NCI-H128 (cell line): ENCODE results near the gene URI1.
A peak's percentile ranks its signal among the peaks of the same experiment; 100 is the strongest.
"Not testable (repeated sequence)": the region's sequence is repeated elsewhere in the genome, so short reads cannot be mapped to it uniquely, and the experiment has no call there.

ENCODE experiments used
- DNase-seq: peaks from one replicate; lab custom pipeline; 2025; ENCODE audit not compliant: unreplicated experiment; lab: John Stamatoyannopoulos, UW

Gene URI1, protein sequence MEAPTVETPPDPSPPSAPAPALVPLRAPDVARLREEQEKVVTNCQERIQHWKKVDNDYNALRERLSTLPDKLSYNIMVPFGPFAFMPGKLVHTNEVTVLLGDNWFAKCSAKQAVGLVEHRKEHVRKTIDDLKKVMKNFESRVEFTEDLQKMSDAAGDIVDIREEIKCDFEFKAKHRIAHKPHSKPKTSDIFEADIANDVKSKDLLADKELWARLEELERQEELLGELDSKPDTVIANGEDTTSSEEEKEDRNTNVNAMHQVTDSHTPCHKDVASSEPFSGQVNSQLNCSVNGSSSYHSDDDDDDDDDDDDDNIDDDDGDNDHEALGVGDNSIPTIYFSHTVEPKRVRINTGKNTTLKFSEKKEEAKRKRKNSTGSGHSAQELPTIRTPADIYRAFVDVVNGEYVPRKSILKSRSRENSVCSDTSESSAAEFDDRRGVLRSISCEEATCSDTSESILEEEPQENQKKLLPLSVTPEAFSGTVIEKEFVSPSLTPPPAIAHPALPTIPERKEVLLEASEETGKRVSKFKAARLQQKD

DNA sequence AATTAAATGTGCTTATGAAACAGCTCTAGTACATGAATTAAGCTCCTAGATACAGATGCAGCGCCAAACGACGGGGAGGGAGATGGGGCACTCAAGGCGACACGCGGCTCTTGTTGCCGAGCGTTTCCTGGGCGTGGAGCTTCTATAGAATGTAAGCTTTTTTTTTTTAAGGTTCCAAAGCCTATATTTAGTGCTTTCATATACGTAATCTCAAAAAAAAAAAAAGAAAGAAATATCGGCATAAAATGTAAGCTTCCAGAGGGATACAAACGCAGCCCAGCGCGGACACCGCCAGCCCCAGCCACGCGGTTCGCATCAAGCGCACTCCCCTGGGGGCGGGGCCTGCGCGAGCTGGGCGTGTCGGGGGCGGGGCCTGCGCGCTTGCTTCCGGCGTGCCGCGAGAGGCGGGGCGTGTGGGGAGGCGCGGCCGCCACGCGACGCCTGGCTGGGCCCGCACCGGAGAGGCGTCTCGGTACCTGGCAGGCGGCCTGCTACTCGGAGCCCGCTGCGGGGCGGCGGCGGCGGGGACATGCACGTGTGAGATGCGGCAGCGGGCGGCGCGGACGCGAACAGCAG lies at the start of gene URI1:
URI1 (plus strand) TSS at position 412 of the 576 bp plus-strand sequence. CDS start 309 bp downstream, outside the sequence.
- peak; percentile 76 for DNase-seq

DNA sequence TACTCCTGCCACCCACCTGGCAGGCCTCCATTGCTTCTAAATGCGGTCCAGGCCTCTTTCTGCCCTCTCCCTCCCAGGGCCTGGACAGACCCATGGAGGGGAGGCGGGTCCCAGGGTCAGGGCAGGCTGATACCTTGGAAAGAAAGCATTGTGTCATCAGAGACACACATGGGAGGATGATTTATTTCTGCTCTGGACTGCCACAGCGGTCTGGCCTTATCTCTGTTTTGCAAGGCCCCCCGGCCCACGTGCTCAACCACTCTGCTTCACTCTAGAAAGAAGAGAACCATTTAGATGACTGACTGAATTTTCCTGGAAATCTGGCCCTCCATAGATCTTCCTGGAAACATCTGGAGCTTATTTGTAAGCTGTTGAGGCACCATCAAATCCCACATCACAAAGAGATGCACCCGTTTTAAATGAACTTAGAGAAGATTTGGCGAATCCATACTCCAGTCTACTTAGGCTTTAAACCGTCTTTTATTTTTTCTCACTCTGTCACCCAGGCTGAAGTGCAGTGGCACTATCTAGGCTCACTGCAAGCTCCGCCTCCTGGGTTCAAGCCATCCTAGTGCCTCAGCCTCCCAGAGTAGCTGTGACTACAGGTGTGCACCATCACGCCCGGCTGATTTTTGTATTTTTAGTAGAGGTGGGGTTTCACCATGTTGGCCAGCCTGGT lies 48.3 kb upstream of the URI1 start:
- no peak for DNase-seq

DNA sequence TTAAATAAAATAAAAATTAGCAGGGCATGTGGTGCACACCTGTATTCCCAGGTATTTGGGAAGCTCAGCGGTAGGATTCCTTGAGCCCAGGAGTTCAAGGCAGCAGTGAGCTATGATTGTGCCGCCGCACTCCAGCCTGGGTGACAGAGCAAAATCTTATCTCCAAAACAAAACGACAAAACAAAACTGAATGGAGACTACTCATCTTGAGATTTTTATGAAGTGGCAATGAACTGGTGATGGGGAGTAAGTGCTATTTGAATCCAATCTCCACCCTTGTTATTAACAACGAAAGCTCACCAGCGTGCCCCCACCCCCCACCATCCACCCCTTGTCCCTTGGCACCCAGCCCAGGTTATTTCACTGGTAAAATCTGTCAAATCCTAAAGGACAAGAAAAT lies 45.2 kb upstream of the URI1 start:
- DNase-seq: no peak

DNA sequence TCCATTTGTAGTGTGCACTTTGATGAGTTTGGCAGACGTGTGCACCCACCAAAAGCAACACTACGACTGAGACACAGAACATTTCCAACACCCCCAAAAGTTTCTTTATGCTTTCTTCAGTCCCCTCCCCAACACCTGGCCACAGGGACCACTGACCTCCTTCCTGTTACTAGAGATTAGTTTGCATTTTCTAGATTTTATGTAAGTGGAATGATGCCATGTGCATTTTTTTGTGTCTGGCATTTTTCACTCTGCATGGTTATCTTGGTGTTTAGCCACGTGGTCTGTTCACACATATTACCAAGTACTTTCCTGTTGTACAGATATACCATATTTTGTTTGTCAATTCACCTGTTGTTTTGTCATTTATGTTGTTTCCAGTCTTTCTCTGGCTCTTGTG lies 44.6 kb upstream of the URI1 start:
- DNase-seq: no peak

DNA sequence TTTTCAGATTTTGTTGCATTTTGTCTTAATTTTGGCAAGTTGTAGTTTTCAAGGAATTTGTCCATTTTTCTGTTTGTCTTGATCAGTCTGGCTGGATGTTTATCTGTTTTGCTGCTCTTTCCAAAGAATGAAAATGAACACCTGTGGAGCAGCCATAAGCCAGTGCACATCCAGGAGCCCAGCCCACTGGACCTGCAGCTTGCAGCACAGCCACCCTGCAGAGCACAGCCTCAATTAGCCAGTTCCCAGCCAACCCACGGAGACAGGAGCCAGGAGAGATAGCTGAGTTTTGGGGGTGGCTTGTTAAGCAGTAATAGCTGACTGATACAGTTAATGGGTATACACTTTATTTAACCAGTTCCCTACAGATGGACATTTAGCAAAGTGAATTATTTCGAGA lies 38.0 kb upstream of the URI1 start:
- no peak for DNase-seq

DNA sequence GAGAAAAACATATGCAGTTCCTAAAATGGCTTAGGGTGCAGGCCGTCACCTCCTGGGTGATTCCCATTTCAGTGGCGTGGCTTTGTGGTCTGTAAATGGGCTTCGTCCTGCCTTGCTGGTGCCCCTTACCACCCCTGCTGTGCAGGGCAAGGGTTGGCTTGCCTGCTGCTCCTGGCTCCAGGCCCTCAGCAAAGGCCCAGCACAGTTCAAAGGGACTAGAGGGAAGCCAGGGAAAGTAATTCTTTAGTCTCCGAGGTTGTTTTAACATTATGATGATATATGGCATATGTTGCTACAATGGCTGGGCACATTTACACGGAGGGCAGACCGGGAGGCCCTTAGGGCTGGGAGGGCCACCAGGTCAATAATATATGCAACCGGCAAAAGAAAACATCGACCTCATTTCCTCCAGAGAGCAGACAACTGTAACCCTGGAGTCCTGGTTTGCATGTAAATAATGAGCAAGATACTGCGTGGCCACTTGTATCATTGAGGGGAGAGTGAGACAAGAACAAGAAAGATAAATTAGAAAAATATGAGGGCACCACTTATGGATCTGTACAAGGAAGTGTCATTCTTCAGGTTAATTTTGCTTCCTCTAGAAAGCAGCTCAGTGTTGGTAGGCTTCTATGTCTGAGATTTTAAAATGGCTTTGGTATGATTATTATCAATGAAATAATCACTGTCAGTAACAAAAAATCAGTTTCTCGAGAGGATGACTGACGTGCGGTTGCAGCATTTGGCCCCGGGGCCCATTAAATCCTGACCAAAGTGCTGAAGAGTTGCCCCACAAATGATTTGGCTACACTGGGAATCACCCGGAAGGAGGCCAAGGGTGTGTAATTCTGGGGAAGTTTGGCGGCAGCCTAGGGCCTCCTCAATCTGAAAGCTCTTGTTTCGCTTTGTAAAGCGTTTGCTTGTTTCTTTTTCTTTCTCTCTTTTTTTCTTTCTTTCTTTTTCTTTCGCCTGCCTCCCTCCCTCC lies 32.8 kb upstream of the URI1 start:
- no peak for DNase-seq

DNA sequence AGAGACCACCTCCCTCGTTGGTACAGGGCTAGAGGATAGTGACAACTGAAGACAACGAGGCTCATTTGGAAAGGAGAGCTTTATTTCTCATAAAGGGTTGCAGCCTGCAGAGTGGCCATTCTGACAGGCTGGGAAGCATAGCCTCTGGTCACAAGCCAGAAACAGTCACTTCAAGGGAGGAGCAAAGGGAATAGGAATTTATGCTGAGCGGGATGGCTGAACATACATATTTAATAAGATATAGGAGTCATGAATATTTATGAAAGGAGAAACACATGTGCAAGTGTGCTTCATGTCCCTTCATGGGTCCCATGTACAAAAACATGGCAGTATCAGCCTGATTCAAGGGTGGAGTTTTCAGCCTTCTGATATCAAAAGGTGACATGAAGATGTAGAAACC lies 27.1 kb upstream of the URI1 start:
- no peak for DNase-seq

DNA sequence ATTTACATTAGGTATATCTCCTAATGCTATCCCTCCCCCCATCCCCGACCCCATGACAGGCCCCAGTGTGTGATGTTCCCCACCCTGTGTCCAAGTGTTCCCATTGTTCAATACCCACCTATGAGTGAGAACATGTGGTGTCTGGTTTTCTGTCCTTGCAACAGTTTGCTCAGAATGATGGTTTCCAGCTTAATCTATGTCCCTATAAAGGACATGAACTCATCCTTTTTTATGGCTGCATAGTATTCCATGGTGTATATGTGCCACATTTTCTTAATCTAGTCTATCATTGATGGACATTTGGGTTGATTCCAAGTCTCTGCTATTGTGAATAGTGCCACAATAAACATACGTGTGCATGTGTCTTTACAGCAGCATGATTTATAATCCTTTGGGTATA lies 26.2 kb upstream of the URI1 start:
- DNase-seq: not testable (repeated sequence)

DNA sequence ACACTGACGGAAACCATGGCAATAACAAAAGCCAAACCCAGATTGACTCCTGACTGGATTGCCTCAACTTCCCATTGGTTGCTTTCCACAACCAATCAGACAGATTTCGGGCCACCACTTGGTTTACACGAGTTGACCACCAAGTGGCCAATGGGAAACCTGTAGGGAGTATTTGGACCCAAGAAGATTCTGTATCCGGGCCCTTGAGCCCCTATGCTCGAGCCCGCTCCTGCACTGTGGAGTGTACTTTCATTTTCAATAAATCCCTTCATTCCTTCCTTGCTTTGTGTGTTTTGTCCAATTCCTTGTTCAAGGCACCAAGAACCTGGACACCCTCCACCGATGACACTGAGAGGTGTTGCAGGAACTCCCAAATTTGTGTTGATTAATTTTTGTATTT lies 24.1 kb upstream of the URI1 start:
- DNase-seq: no peak

DNA sequence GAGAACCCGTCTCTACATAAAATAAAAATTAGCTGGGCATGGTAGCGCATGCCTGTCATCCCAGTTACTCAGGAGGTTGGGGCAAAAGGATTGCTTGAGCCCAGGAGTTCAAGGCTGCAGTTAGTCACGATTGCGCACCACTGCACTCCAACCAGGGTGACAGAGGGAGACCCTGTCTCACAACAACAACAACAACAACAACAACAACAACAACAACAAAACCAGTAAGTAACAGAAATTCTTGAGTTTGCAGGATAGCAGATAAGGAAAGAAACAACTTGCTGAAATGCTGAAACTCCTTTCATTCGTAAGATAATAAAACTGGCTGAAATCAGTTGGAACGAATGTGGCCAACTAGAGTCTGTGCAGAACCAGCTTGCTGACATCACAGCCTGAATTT lies 23.1 kb upstream of the URI1 start:
- no peak for DNase-seq

DNA sequence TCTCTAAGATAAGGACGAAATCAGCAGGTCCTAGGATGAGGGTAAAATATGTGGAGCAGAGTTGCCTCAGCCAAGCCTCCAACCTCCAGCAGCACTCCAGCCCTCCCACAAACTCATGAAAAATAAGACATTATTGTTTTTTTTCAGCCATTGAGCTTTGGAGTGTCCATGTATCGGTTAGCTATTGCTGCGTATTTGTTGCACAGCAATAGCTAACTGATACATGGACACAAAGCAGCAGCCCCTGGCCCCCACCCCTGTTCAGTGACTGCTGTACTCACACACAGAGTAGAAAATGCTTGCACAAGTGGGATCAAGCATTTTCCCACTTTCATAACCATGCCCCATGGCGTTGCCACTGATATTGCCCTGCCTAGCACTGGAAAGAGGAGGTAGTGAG lies 19.1 kb upstream of the URI1 start:
- DNase-seq: no peak

DNA sequence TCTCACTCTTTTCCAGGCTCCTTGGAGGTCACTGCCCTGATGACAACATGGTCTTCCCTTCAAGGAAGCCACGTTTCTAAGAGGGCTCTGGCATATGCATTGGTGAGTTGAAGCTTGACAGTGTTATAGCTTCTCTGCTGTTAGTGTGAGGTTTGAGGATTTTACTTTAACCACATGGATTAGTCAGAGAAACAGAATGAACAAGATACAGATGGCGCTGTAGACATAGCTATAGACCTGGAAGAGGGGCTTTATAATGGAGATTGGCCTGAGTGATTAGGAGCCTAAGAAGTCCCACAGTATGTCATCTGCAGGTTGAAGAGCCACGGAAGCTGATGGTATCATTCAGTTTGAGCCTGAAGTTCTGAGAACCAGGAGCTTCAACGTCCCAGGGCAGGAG lies 18.4 kb upstream of the URI1 start:
- no peak for DNase-seq

DNA sequence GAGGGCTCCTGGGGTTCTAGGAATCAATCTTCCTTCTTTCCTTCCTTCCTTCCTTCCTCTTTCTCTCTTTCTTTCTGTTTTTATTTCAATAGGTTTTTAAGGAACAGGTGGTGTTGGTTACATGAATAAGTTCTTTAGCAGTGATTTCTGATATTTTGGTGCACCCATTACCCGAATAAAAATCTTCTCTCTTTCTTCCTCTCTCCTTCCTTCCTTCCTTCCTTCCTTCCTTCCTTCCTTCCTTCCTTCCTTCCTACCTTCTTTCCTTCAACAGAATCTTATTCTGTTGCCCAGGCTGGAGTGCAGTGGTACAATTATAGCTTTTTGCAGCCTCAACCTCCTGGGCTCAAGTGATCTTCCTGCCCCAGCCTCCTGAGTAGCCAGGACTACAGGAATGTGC lies 16.0 kb upstream of the URI1 start:
- DNase-seq: no peak

DNA sequence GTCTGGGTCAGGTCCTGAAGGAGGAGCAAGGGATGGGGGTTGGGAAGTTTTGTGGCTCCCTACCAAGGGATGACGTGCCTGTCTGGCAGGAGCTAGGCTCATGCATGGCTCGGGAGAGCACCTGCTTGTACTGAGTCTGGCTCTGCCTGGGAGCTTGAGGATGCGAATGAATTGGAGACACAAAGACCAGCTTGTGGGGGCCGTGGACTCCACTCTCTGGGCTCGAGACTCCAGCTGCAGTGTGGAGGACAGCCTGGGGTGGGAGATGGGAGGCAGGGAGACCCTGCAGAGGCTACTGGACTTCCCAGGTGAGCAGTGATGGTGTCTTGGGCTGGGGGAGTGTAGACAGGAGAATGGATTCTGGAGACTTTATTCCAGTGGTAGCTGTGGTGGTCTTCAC lies 15.2 kb upstream of the URI1 start:
- no peak for DNase-seq

DNA sequence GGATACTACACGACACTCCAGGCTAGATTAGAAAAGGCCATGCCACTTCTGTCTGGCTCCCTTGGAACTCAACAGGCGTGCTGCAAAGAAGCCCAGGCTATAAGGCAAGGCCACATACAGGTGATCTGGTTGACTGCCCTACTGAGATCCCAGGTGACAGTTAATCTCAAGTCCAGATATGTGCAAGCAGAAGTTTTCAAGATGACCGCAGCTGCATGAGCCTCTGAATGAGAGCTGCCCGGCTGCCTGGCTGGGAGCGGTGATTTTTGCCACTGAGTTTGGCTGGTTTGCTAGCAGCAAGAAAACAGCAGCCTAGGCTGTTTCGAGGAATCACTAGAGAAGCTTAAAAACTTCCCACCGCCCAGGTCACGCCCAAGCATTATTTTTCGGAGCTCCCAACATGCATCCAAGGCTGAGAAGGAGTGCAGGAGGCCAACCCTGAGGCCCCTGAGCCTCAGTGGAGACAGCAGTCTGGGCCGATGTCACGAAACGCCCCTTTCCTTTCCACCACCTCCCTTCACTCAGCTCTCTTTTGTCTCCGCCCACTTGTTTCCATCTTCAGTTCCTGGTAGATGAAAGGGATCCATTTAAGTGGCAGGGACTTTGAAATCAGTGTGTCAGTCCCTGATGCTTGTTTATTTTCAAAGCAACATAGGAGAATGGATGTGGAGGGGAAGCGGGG lies 14.0 kb upstream of the URI1 start:
- no peak for DNase-seq

DNA sequence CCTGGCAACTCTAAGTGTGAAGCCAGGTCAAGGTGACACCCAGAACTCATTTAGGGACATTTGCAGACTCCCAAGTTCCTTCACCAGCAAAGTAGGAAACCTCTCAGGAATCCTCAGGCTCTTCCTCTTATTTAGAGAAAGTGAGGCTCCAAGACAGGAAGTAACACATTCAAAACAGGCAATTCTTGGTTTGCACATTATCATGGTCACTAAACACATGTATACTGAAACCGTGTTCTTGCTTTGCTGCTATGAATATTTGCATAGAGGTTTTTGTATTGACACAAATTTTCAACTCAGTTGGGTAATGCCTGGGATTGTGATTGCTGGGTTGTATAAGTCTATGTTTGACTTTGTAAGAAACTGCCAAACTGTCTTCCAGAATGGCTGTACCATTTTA lies 13.2 kb upstream of the URI1 start:
- DNase-seq: no peak

DNA sequence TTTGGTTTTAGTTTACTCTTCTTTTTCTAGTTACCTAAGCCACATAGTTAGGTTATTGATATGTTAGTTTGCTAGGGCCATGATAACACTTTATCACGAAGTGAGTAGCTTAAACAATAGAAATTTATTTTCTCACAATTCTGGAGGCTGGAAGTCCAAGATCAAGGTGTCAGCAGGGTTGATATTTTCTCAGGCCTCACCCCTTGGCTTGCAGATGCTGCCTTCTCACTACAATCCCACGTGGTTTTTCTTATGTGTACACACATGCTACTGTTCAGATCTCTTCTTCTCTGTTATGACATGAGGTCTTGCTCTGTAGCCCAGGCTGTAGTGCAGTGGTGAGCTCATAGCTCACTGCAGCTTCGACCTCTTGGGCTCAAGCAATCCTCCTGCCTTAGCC lies 7.8 kb upstream of the URI1 start:
- DNase-seq: no peak

DNA sequence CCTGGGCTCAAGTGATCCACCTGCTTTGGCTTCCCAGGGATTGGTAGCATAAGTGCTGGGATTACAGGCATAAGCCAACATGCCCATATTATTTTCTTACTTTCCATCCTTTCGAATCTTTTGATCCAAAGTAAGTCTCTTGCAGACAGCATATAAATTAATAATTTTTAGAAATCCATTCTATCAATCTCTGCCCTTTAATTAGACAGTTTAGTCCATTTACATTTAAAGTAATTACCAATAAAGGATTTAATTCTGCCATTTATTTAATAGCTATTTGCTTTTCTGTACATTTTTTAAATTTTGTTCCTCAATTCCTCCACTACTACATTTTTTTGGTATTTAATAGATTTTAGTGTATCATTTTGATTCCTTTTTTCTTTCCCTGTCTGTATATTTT lies 7.3 kb upstream of the URI1 start:
- DNase-seq: no peak

DNA sequence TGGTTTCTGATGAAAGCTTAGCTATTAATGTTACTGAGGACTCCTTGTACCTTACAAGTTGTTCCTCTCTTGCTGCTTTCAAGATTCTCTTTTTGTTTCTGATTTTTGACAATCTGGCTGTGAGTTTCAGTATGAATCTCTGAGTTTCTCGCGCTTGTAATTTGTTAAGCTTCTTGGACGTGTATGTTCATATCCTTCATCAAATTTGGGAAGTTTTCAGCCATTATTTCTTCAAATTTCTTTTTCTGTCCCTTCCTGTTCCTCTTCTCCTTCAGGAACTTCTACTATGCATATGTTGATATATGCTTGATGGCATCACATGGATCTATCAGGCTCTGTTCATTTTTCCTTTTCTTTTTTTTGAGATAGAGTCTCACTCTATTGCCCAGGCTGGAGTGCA lies 5.6 kb upstream of the URI1 start:
- no peak for DNase-seq

DNA sequence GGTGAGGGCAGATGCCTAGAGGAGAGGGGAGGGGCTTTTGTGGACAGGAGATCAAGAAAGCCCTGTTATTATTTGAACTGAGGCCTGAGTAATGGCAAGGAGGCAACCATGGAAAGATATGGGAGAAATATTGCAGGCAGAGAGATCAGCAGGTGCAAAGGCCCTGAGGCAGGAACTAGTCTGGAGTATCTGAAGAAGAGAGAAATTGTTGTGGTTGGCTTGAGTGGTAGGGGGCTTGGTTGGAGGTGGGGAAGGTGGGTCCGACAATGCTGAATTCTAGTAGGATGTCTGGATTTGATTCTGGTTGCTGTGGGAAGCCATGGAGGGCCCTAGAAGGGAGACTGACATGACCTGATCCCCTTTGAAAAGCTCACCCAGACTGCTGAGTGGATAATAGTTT lies 2.4 kb upstream of the URI1 start:
- no peak for DNase-seq
